Natural killer cell (primary cell): ENCODE data around the gene NOL4L. TPM values are rescaled to one million over a fixed set of nuclear protein-coding genes. Genes with fewer than 3 reads are reported as not detected.

Source experiments
- ATAC-seq, 3 donors: fragments of 150-1000 bp in 2 of 3; fragments of 200-7000 bp in 1 of 3; cut with Tn5 transposase; 1 replicate in 1 of 3; 2 replicates in 2 of 3; pipeline ENCODE4 v1.10.0; 2021; ENCODE audit warnings: mild to moderate bottlenecking in 2 of 3, moderate library complexity in 2 of 3
- DNase-seq, 2 donors: peaks; one replicate each; pipeline versions ENCODE4 v3.0.0 to v3.0.0-alpha.2; 2013 to 2021; ENCODE audit warnings: mixed read lengths in 1 of 2
- H3K27ac ChIP-seq: one replicate; pipeline ENCODE4 v1.5.1; 2013; ENCODE audit warnings: mild to moderate bottlenecking, low read length
- H3K27me3 ChIP-seq: one replicate; pipeline ENCODE4 v1.6.1; 2013; ENCODE audit warnings: low read length; ENCODE audit not compliant: control insufficient read depth, insufficient read depth
- H3K36me3 ChIP-seq: one replicate; pipeline ENCODE4 v1.6.1; 2013; ENCODE audit warnings: low read length; ENCODE audit not compliant: control insufficient read depth, insufficient read depth
- H3K4me1 ChIP-seq: one replicate; pipeline ENCODE4 v1.6.1; 2013; ENCODE audit warnings: low read length; ENCODE audit not compliant: control insufficient read depth, insufficient read depth
- H3K4me3 ChIP-seq: one replicate; pipeline ENCODE4 v1.5.1; 2013; ENCODE audit warnings: low read length
- H3K9me3 ChIP-seq: one replicate; pipeline ENCODE4 v1.6.1; 2013; ENCODE audit warnings: low read length; ENCODE audit not compliant: control insufficient read depth, insufficient read depth
- H3K27ac Mint-ChIP-seq, 2 donors: one replicate each; pipeline ENCODE4 v1.8.0; 2022; ENCODE audit warnings: mild to moderate bottlenecking in 2 of 2, mixed read lengths in 2 of 2, moderate library complexity in 1 of 2
- H3K27me3 Mint-ChIP-seq, 2 donors: one replicate each; pipeline ENCODE4 v1.8.0; 2022; ENCODE audit warnings: low read depth in 2 of 2, mixed read lengths in 2 of 2
- H3K36me3 Mint-ChIP-seq: one replicate; pipeline ENCODE4 v1.8.0; 2022; ENCODE audit warnings: mixed read lengths
- H3K4me1 Mint-ChIP-seq, 2 donors: one replicate each; pipeline ENCODE4 v1.8.0; 2022; ENCODE audit warnings: mixed read lengths in 2 of 2
- H3K4me3 Mint-ChIP-seq: one replicate; pipeline ENCODE4 v1.8.0; 2022; ENCODE audit warnings: mild to moderate bottlenecking, moderate library complexity, mixed read lengths
- H3K9me3 Mint-ChIP-seq, 2 donors: one replicate each; pipeline ENCODE4 v1.8.0; 2022; ENCODE audit warnings: mixed read lengths in 2 of 2
- WGBS: methylation state at CpG from one replicate; pipeline ENCODE4 v1.1.7; 2013; ENCODE audit warnings: missing lambda C conversion rate; ENCODE audit not compliant: insufficient coverage; 5-methylcytosine and 5-hydroxymethylcytosine counted together
- intact Hi-C: fragments of 100-400 bp; cut with micrococcal nuclease; formaldehyde crosslinking; loops from one replicate; pipeline ENCODE4 v1.14.2; 2022
- total RNA-seq, 4 donors: library from RNA; stranded (reverse); fragments of 120-200 nt in 1 of 4; gene quantifications; one replicate each; pipeline versions ENCODE4 v1.2.3 to v1.2.4, GENCODE V29; 2013 to 2022
- TF ChIP-seq, protein P1 (sequence below): fragments of 200-600 bp; IDR thresholded peaks from one replicate; pipeline ENCODE4 v1.8.0; 2022; ENCODE audit warnings: antibody characterized with exemption

The NOL4L gene
- total RNA-seq, 3 donors from 2014 or later (not counting 1 experiment from before 2014, with no cell fraction given), result 101 to 136 (median 114) TPM

- Mint-ChIP-seq H3K36me3 (no peaks in the 10 kb centered on the region), H3K27me3 (no peaks in the 10 kb centered on the region), H3K27ac (peak overlapping the region; percentile 91 to 95), H3K9me3 (no peaks in the 10 kb centered on the region), H3K4me3 (peak overlapping the region; percentile 46), H3K4me1 (peaks cover 73 to 89% of the 10 kb centered on the region in 2 donors)
- TF ChIP-seq, protein P1, sequence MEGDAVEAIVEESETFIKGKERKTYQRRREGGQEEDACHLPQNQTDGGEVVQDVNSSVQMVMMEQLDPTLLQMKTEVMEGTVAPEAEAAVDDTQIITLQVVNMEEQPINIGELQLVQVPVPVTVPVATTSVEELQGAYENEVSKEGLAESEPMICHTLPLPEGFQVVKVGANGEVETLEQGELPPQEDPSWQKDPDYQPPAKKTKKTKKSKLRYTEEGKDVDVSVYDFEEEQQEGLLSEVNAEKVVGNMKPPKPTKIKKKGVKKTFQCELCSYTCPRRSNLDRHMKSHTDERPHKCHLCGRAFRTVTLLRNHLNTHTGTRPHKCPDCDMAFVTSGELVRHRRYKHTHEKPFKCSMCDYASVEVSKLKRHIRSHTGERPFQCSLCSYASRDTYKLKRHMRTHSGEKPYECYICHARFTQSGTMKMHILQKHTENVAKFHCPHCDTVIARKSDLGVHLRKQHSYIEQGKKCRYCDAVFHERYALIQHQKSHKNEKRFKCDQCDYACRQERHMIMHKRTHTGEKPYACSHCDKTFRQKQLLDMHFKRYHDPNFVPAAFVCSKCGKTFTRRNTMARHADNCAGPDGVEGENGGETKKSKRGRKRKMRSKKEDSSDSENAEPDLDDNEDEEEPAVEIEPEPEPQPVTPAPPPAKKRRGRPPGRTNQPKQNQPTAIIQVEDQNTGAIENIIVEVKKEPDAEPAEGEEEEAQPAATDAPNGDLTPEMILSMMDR, result no peak
- Histone ChIP-seq H3K36me3 (no peaks in the 10 kb centered on the region), H3K27me3 (no peaks in the 10 kb centered on the region), H3K4me1 (peaks cover 92% of the 10 kb centered on the region), H3K9me3 (no peaks in the 10 kb centered on the region), H3K4me3 (no peak overlapping the region), H3K27ac (no peak overlapping the region)
- WGBS, result 89% methylated on average over 6 of the region's 6 CpGs
- intact Hi-C loops, result no loop called here
- ATAC-seq (no peak), DNase-seq (no peak)
Measured at GRCh38 chr20:32542259-32542615, 42.9 kb downstream of the NOL4L start.

DNA sequence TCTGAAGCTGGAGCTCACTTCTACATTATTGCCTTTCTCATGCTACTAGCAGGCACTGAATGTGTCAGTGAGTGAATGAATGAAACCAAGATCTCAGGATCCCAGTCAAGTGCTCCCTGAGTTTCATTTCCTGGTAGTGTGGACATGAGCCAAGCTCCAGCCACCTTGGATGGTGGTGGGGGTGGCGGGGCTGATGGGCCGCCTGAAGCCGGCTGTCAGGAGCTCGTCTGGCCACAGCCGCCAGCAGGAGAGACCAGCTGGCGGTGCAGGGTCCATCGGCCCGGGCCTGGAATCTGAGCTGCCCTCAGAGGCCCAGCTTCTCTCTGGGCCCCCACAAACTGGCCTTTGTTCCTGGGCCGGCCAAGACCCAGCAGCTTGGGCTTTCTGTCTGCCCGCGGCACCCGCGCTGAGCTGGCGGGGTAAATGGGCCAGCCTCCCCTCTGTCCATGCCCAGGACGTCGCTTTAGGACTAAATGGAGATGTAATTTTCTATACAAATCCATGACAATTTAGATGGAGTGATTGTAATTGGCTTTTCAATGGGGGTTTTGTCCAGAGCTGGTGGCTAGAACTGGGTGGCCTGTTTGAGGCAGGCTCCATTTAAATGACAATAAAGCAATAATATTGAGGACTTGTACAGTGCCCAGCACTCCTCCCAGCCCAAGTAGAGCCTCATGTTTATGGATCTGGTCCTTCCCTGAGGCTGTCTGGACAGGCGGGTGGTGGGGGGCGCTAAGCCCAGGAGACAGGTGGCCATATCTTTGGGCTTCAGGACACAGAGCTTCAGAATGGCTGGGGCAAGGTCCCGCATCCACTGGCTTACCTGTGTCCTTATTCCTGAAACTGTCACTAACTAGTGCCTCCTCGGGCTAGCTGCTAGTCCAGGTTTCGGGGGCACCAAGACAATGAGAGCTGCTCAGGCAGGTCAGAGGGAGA is 43.5 kb downstream of the NOL4L start:
- no peaks in the 10 kb centered on the region for H3K9me3 ChIP-seq
- intact Hi-C loops, result no loop called here
- no peaks in the 10 kb centered on the region for H3K36me3 ChIP-seq
- ATAC-seq, result no peak
- no peaks in the 10 kb centered on the region for H3K27me3 Mint-ChIP-seq
- H3K9me3 Mint-ChIP-seq, result no peaks in the 10 kb centered on the region
- no peaks in the 10 kb centered on the region for H3K36me3 Mint-ChIP-seq
- no peak overlapping the region for H3K4me3 ChIP-seq
- peak overlapping the region; percentile 54 for H3K4me3 Mint-ChIP-seq
- peaks cover 71 to 86% of the 10 kb centered on the region in 2 donors for H3K4me1 Mint-ChIP-seq
- peaks cover 89% of the 10 kb centered on the region for H3K4me1 ChIP-seq
- no peaks in the 10 kb centered on the region for H3K27me3 ChIP-seq
- WGBS, result 92% methylated on average over 18 of the region's 21 CpGs
- H3K27ac ChIP-seq, result peak overlapping the region; percentile 90
- peak overlapping the region; percentile 91 to 95 for H3K27ac Mint-ChIP-seq
- DNase-seq, result no peak
- TF ChIP-seq, protein P1, result no peak

DNA sequence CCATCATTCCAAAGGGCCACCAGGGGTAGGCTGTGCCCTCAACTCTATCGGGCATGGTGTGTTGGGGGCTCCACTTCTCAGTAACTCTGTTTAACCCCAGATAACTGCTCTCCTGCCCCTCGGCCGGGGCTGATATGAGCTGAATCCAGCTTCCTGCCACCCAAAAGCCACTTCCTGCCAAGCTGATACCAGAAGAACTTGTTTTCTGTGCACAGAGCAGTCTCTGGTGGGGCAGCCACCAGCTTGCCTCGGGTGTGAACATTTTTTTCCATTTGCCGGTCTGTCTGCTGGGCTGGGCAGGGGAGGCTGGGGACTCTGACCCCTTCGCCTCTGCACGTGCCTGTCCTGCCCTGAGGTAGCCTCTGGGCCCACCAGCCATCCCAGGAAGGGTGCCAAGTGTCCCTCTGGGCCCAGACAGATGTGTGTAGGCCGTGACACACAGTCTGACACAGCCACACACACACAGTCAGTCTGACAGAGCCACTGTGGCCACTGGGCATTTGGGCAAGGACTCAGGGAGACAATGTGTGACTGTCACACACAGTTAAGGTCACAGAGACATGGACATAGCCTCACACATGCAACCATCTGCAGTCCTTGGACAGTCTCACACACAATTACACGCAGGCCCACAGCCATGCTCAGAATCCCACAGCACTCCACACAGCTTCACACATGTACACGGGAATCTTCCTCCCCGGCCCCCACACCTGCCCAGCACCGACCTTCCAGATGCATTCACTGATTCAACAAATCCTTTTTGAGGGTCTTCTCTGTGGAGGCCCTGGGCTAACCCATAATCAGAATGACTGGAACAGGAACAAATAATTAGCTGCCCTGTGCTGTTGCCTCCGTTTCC is 45.1 kb downstream of the NOL4L start:
- no peaks in the 10 kb centered on the region for H3K9me3 ChIP-seq
- peak overlapping the region; percentile 2 for H3K4me3 ChIP-seq
- no peaks in the 10 kb centered on the region for H3K9me3 Mint-ChIP-seq
- H3K4me3 Mint-ChIP-seq, result peak overlapping the region; percentile 91
- DNase-seq, result peak; percentile 66 to 87
- WGBS, result 21% methylated on average over 13 of the region's 13 CpGs
- TF ChIP-seq, protein P1, result no peak
- peaks cover 72 to 84% of the 10 kb centered on the region in 2 donors for H3K4me1 Mint-ChIP-seq
- H3K27ac ChIP-seq, result peak overlapping the region; percentile 90
- H3K36me3 ChIP-seq, result no peaks in the 10 kb centered on the region
- H3K4me1 ChIP-seq, result peaks cover 91% of the 10 kb centered on the region
- H3K27me3 Mint-ChIP-seq, result no peaks in the 10 kb centered on the region
- ATAC-seq, result peak; percentile 48 to 65 (median 63)
- no peaks in the 10 kb centered on the region for H3K36me3 Mint-ChIP-seq
- intact Hi-C loops, result loop anchor here (2.0 to 10.0 kb wide), 3 partner anchors 17 to 55 kb away; no protein-coding TSS in a partner anchor
- H3K27me3 ChIP-seq, result no peaks in the 10 kb centered on the region
- peak overlapping the region; percentile 91 to 95 for H3K27ac Mint-ChIP-seq
